K562 (cell line): ENCODE results near the gene ARHGEF12. TPM values are rescaled to one million over a fixed set of nuclear protein-coding genes. Genes with fewer than 3 reads are reported as not detected.

Source experiments
- ATAC-seq: fragments of 200-7000 bp; cut with Tn5 transposase; 3 replicates; pipeline ENCODE4 v1.9.1; 2020; ENCODE audit warnings: moderate library complexity
- BruUV-seq: library from RNA; stranded (reverse); fragments of 400-500 nt; replicated peaks from 2 replicates; lab custom pipeline; 2021; lab: Mats Ljungman, UMichigan
- CTCF ChIA-PET: fragments of 300-600 bp; formaldehyde crosslinking; extraction: SDS; loops from one replicate; lab custom pipeline; 2021; ENCODE audit warnings: low intra/inter-chr PET ratio; lab: Yijun Ruan, JAX
- POLR2A ChIA-PET: fragments of 300-600, 350-650 bp; sonication (Branson Sonifier 250); formaldehyde crosslinking; extraction: SDS; loops from one replicate; lab custom pipeline; 2021; ENCODE audit warnings: antibody characterized with exemption, inconsistent platforms; lab: Yijun Ruan, JAX
- DNase-seq, 4 experiments: peaks; one replicate each; pipeline versions ENCODE4 v3.0.0 to v3.0.0-alpha.2; 2011 to 2018; ENCODE audit warnings: low spot score in 3 of 4, mixed read lengths in 3 of 4; ENCODE audit errors: extremely low read depth in 1 of 4
- FAIRE-seq: peaks from 2 replicates; lab custom pipeline; 2011; peaks lifted over from hg19 to GRCh38; lab: Jason Lieb, UNC
- H2AFZ ChIP-seq: 2 replicates; pipeline ENCODE4 v1.6.0; 2011; ENCODE audit warnings: low read depth, low read length, control low read depth, inconsistent platforms
- H3K27ac ChIP-seq: fragments of 200-600 bp; 3 replicates; pipeline ENCODE4 v1.8.0; 2011; ENCODE audit warnings: low read depth, mild to moderate bottlenecking, control low read depth, inconsistent platforms, low read length, moderate library complexity, mixed read lengths; ENCODE audit errors: extremely low read depth
- H3K27me3 ChIP-seq, 2 experiments: fragments of 300-600 bp in 1 of 2; 2 replicates in 1 of 2; 3 replicates in 1 of 2; pipeline versions ENCODE4 v1.6.0 to v1.8.0; 2011; ENCODE audit warnings: inconsistent platforms in 2 of 2, low read length in 2 of 2, mild to moderate bottlenecking in 1 of 2, mixed read lengths in 1 of 2, moderate library complexity in 1 of 2; ENCODE audit not compliant: control insufficient read depth in 2 of 2, insufficient read depth in 2 of 2
- H3K36me3 ChIP-seq: fragments of 300-600 bp; 3 replicates; pipeline ENCODE4 v1.8.0; 2011; ENCODE audit warnings: mild to moderate bottlenecking, low read length, inconsistent platforms; ENCODE audit not compliant: control insufficient read depth, insufficient read depth
- H3K4me1 ChIP-seq, 2 experiments: fragments of 200-600 bp in 1 of 2; replicated peaks in 1 of 2; 2 replicates in 1 of 2; 3 replicates in 1 of 2; pipeline versions ENCODE4 v1.5.1 to v1.8.0; 2011; ENCODE audit warnings: inconsistent platforms in 2 of 2, low read length in 2 of 2, mild to moderate bottlenecking in 1 of 2, mixed read lengths in 1 of 2, moderate library complexity in 1 of 2; ENCODE audit not compliant: control insufficient read depth in 2 of 2, insufficient read depth in 2 of 2
- H3K4me2 ChIP-seq: 2 replicates; pipeline ENCODE4 v1.6.1; 2011; ENCODE audit warnings: low read length, control low read depth, inconsistent platforms, mixed read lengths; ENCODE audit not compliant: insufficient read depth
- H3K4me3 ChIP-seq: fragments of 200-600 bp; sonication (generic), shearing (Covaris generic); 2 replicates; pipeline ENCODE4 v1.5.1; 2016; ENCODE audit warnings: control low read depth, inconsistent platforms
- H3K79me2 ChIP-seq: fragments of 200-600 bp; 3 replicates; pipeline ENCODE4 v1.8.0; 2011; ENCODE audit warnings: low read length, inconsistent platforms; ENCODE audit not compliant: control insufficient read depth, insufficient read depth
- H3K9ac ChIP-seq, 2 experiments: 2 replicates each; pipeline versions ENCODE4 v1.6.0 to v1.6.1; 2011; ENCODE audit warnings: low read depth in 2 of 2, low read length in 2 of 2, control low read depth in 1 of 2, inconsistent platforms in 1 of 2, mild to moderate bottlenecking in 1 of 2, mixed read lengths in 1 of 2; ENCODE audit not compliant: insufficient read depth in 1 of 2
- H3K9me1 ChIP-seq: one replicate; pipeline ENCODE4 v1.6.0; 2011; ENCODE audit warnings: inconsistent platforms, mild to moderate bottlenecking, low read length, moderate library complexity; ENCODE audit not compliant: control insufficient read depth, insufficient read depth
- H3K9me3 ChIP-seq: replicated peaks from 2 replicates; pipeline ENCODE4 v1.5.1; 2011; ENCODE audit warnings: low read depth, low read length, inconsistent platforms; ENCODE audit not compliant: control insufficient read depth, insufficient read depth
- H4K20me1 ChIP-seq: replicated peaks from 2 replicates; pipeline ENCODE4 v1.6.1; 2011; ENCODE audit warnings: low read length, inconsistent platforms, mixed read lengths; ENCODE audit not compliant: control insufficient read depth, insufficient read depth
- CTCF ChIP-seq, 3 experiments: IDR thresholded peaks in 2 of 3; conservative IDR thresholded peaks in 1 of 3; 2 replicates each; pipeline ENCODE4 v1.5.1; 2011 to 2012; ENCODE audit warnings: low read length in 3 of 3, mild to moderate bottlenecking in 3 of 3, control low read depth in 2 of 3, improper control_type of control experiment in 1 of 3, inconsistent platforms in 1 of 3, low read depth in 1 of 3, mixed read lengths in 1 of 3, moderate library complexity in 1 of 3; ENCODE audit not compliant: insufficient read depth in 2 of 3
- CXXC5 ChIP-seq: fragments of 250-450 bp; sonication (Bioruptor Pico); IDR thresholded peaks from 2 replicates; pipeline ENCODE4 v1.8.0; 2022; ENCODE audit warnings: inconsistent platforms, mild to moderate bottlenecking, moderate library complexity
- MLLT1 ChIP-seq, 2 experiments: fragments of 450-650 bp; IDR thresholded peaks; 2 replicates each; pipeline ENCODE4 v1.6.1; 2016
- NFXL1 ChIP-seq: fragments of 450-650 bp; formaldehyde crosslinking; IDR thresholded peaks from 2 replicates; pipeline ENCODE4 v1.4.0; 2021; ENCODE audit warnings: mild to moderate bottlenecking
- PKNOX1 ChIP-seq: fragments of 450-650 bp; IDR thresholded peaks from 2 replicates; pipeline ENCODE4 v1.6.1; 2016
- STAG1 ChIP-seq: sonication (generic); formaldehyde crosslinking; IDR thresholded peaks from 2 replicates; pipeline ENCODE4 v1.5.0; 2020; ENCODE audit warnings: missing genetic modification reagents, borderline replicate concordance
- WGBS: fragments of 100-300 bp; shearing (Covaris generic); methylation state at CpG from one replicate; pipeline ENCODE4 v1.1.6; 2016; ENCODE audit warnings: low coverage, mixed read lengths; ENCODE audit not compliant: insufficient coverage; ENCODE audit errors: missing lambda C conversion rate; 5-methylcytosine and 5-hydroxymethylcytosine counted together
- in situ Hi-C: fragments of 300-500 bp; cut with MboI; formaldehyde crosslinking; loops from 4 replicates; pipeline ENCODE4 v1.15.0; 2018; ENCODE audit warnings: inconsistent platforms, mixed read lengths
- intact Hi-C: fragments of 100-400 bp; cut with micrococcal nuclease; formaldehyde crosslinking; loops from 2 replicates; pipeline ENCODE4 v1.14.2; 2022
- polyA plus RNA-seq, 8 experiments: library from polyadenylated mRNA; depleted of rRNA in 4 of 8; stranded (reverse) in 5 of 8; unstranded in 3 of 8; fragments of >200 nt; fragmentation: Nextera tagmentation in 2 of 8; fragmentation: Illumina TruSeq in 1 of 8; extraction: Ambion mirVana in 2 of 8; extraction: Trizol in 1 of 8; gene quantifications; 2 replicates each; pipeline versions ENCODE4 v1.2.1 to v1.2.3, GENCODE V29; 2011 to 2014; ENCODE audit warnings: inconsistent platforms in 1 of 8, missing spikeins in 1 of 8
- total RNA-seq, 7 experiments: library from RNA; depleted of rRNA in 6 of 7; stranded (reverse); fragments of >200 nt in 6 of 7; fragmentation: Illumina TruSeq in 2 of 7; extraction: Trizol in 2 of 7; gene quantifications; 2 replicates each; pipeline versions ENCODE4 v1.2.1 to v1.2.3, GENCODE V29; 2011 to 2021; ENCODE audit warnings: low replicate concordance in 1 of 7

Gene ARHGEF12
- total and polyA plus RNA-seq, 9 of the 15 experiments (the other 6 are each of a cell fraction or from before 2014, with no cell fraction given): 3.5 to 51.7 (median 29.5) TPM

- no peak for TF ChIP-seq STAG1 (CRISPR knock-in tag)
Measured at GRCh38 chr11:120384476-120384875, 48.3 kb downstream of the ARHGEF12 start (continued).

- no TSS peak for BruUV-seq
- CTCF ChIA-PET: no interaction called here
- in situ Hi-C loops: no loop called here
Measured at GRCh38 chr11:120385110-120385509, 48.9 kb downstream of the ARHGEF12 start.

More at GRCh38 chr11:120385110-120385509, 48.9 kb downstream of the ARHGEF12 start:
- peak; percentile 41 to 45 (median 44) for DNase-seq
- no peaks in the 10 kb centered on the region for H3K9me3 ChIP-seq
- H3K79me2 ChIP-seq: peaks cover 95% of the 10 kb centered on the region
- no peaks in the 10 kb centered on the region for H3K27me3 ChIP-seq
- intact Hi-C loops: loop anchor here (5.0 kb wide), 1 partner anchor 48 kb away; the partner anchor contains the start of gene ARHGEF12
- no peaks in the 10 kb centered on the region for H3K36me3 ChIP-seq
- no peak overlapping the region for H3K27ac ChIP-seq
- TF ChIP-seq CXXC5 (CRISPR knock-in tag) (no peak), PKNOX1 (0 out of 2 replicates have a peak, but pooled peaks have one; percentile 15), NFXL1 (no peak), CTCF (IDR thresholded peaks at IDR 0.05 in 2 of 3, conservative IDR thresholded peaks at IDR 0.05 in 1 of 3; ENCODE audit: insufficient read depth in 2 of 3, low read depth in 1 of 3, low read length in 3 of 3) (peak in 2 of 3 experiments; percentile 19 to 29; a peak in 2 of 6 replicates), MLLT1 (IDR thresholded peaks at IDR 0.05) (0 out of 4 replicates have a peak, but pooled peaks of 1 of the 2 experiments have one; percentile 45)
- TF ChIP-seq, all 486 proteins: peak for 3
- no peak overlapping the region; the same call in 1 of the 2 replicates for H3K4me2 ChIP-seq
- 0 out of 2 replicates have a peak, but pooled peaks cover 4% of the 10 kb centered on the region for H4K20me1 ChIP-seq
- FAIRE-seq: no peak
- H2AFZ ChIP-seq: no peak overlapping the region
- no peaks in the 10 kb centered on the region for H3K9me1 ChIP-seq
- POLR2A ChIA-PET: interaction anchor here (0.7 to 1.1 kb wide), 3 partner anchors 10 to 27 kb away, joined by 3 to 8 read pairs (median 4); no protein-coding TSS in a partner anchor
- H3K4me1 ChIP-seq: no peaks in the 10 kb centered on the region
- WGBS: 12% methylated on average over 5 of the region's 5 CpGs
- no peak overlapping the region for H3K4me3 ChIP-seq
- no peak overlapping the region for H3K9ac ChIP-seq
- peak; percentile 88 for ATAC-seq
